ENCODE measurements around the gene DEDD2. TPM values are rescaled to one million over a fixed set of nuclear protein-coding genes. Genes with fewer than 3 reads are reported as not detected.

The DEDD2 gene
- total RNA-seq, 1 experiment from 2014 or later, result 34.4 TPM

DNA sequence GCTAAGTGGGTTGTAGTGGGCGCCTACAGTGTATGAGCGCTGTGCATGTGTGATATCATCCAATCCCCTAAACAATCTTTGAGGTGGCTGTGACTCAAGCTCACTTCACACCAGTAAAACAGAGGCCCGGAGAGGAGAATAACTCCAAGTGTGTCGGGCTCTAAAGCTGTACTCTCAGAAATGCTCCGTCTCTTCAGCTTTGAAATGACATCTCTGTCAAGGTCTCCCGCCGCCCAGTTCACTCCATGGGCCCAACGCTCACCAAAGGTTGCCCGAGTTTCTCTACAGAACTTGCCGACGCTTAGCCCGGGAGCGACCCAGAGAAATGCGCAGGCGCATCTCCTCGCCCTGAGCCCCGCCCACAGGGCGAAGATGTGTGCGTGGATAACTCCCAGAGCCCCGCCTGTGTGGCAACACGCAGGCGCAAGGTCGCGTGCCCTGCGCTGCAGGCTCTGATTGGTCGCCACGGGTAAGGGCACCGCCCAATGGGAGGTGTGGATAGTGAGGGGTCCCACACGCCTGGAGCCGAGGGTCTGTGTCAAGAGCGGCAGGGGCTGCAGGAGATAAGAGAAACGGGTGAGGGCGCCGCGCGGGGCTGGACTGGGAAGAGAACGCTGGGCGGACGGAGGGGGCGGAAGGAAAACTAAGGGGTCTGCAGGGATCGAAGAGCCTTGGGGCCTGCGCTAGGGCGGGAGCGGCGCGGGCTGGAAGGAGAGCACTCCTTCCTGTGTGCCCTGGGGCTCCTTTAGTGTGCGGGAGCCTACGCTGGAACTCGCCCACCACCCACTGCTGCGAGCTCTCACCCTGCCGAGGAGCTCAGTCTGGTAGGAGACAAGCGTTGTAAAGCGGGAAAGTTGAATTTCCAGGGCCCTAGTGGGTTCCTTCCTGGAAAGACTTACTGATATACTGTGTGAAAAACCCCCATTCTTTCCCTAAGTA, 2.6 kb upstream of the DEDD2 start, which contains the start of gene ZNF526:
TSS of gene ZNF526 (plus strand) at position 501 of the 939 bp plus-strand sequence. CDS start 4,092 bp downstream, outside the sequence.
- H3K9ac ChIP-seq (ENCODE audit: low read length), result peak within 1 kb of the TSS; percentile 92
- ChIA-PET POLR2A (ENCODE audit: unreplicated experiment) (no interaction called here), CTCF (no interaction called here)
- peak within 1 kb of the TSS; percentile 74 for H3K4me3 ChIP-seq (ENCODE audit: low read length)
- no peaks in the 10 kb centered on the region for H3K27me3 ChIP-seq (ENCODE audit: low read length)
- TF ChIP-seq, protein P1, sequence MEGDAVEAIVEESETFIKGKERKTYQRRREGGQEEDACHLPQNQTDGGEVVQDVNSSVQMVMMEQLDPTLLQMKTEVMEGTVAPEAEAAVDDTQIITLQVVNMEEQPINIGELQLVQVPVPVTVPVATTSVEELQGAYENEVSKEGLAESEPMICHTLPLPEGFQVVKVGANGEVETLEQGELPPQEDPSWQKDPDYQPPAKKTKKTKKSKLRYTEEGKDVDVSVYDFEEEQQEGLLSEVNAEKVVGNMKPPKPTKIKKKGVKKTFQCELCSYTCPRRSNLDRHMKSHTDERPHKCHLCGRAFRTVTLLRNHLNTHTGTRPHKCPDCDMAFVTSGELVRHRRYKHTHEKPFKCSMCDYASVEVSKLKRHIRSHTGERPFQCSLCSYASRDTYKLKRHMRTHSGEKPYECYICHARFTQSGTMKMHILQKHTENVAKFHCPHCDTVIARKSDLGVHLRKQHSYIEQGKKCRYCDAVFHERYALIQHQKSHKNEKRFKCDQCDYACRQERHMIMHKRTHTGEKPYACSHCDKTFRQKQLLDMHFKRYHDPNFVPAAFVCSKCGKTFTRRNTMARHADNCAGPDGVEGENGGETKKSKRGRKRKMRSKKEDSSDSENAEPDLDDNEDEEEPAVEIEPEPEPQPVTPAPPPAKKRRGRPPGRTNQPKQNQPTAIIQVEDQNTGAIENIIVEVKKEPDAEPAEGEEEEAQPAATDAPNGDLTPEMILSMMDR (conservative IDR thresholded peaks at IDR 0.05; ENCODE audit: low read depth, low read length), result no peak
- TF ChIP-seq EZH2 (IDR thresholded peaks at IDR 0.05; ENCODE audit: low read length, unreplicated experiment) (no peak), EZH2phosphoT487 (IDR thresholded peaks at IDR 0.05; ENCODE audit: borderline replicate concordance, low read length) (no peak)
- DNase-seq (peak; percentile 96), ATAC-seq (peak; percentile 75)
- peak within 1 kb of the TSS; percentile 83 for H3K4me2 ChIP-seq (ENCODE audit: low read length)
- H3K9me2 ChIP-seq (replicated peaks; ENCODE audit: low read length), result no peaks in the 10 kb centered on the region
- H4K20me1 ChIP-seq (ENCODE audit: low read length), result peaks cover 13% of the 10 kb centered on the region
- intact Hi-C loops (cut with micrococcal nuclease), result no loop called here
- H2AFZ ChIP-seq (ENCODE audit: low read length), result peak within 1 kb of the TSS; percentile 66
- no peaks in the 10 kb centered on the region for H3F3A ChIP-seq (ENCODE audit: low read length, unreplicated experiment)
- no peaks in the 10 kb centered on the region for H3K9me3 ChIP-seq (ENCODE audit: low read length)
- H3K36me3 ChIP-seq (ENCODE audit: low read depth, low read length), result no peaks in the 10 kb centered on the region; the same call in 1 of the 2 replicates
- H3K79me2 ChIP-seq (ENCODE audit: low read length), result peaks cover 59% of the 10 kb centered on the region
- TSS peak; percentile 87 for BruUV-seq (replicated peaks)
- H3K27ac ChIP-seq (ENCODE audit: low read length), result peak within 1 kb of the TSS; percentile 43
- peaks cover 22% of the 10 kb centered on the region for H3K4me1 ChIP-seq (ENCODE audit: insufficient read depth, low read length)

DNA sequence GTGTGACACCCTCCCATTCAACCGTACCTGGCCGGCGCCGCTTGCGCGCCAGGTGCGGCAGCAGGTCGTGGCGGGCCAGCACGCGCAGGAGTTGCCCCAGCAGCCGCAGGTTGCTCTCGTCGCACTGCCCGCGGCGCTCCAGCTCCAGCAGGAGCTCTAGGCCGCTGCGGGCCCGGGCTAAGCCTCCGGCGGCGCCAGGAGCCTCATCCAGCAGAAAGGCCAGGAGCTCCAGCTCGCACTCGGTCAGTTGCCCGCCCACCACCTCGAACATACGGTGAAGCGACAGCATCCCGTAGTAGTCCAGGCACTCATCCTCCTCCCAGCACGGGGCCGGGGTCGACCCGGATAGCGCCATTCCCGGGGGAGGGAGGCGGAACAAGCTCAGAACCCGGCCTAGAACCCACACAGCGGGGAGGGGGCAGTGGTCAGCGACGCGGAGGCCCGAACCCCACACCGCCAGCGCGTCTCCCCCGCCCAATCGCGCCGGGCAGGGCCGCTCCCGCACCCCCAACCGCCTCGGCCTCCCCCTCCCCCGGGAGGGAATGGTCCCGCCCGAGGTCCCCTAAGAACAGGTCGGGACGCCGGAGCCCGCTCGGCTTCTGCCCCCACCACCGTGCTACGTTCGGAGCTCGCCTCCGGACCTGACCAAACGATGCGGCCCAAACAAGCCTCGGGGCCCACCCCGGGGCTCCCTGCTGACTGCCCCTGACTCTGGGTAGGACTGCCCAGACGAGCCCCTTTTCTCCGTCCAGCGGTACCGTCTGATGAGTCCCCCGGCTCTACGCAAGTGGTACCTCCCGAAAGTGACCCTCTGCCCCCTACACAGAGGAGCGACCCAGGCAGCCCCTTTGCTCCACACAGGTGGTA, 591 bp downstream of the DEDD2 start:
- peak; percentile 15 for DNase-seq
- CTCF ChIA-PET, result no interaction called here

More for the DNA sequence above, 591 bp downstream of the DEDD2 start:
- Histone ChIP-seq H3K36me3 (ENCODE audit: low read depth, low read length) (peaks cover 10% of the 10 kb centered on the region; the same call in 1 of the 2 replicates), H3F3A (ENCODE audit: low read length, unreplicated experiment) (no peaks in the 10 kb centered on the region), H3K9ac (ENCODE audit: low read length) (peak overlapping the region; percentile 79), H3K4me2 (ENCODE audit: low read length) (peak overlapping the region; percentile 99), H3K27me3 (ENCODE audit: low read length) (no peaks in the 10 kb centered on the region), H2AFZ (ENCODE audit: low read length) (peak overlapping the region; percentile 61; the same call in 1 of the 2 replicates), H3K9me2 (replicated peaks; ENCODE audit: low read length) (no peaks in the 10 kb centered on the region), H3K9me3 (ENCODE audit: low read length) (no peaks in the 10 kb centered on the region), H4K20me1 (ENCODE audit: low read length) (peaks cover 13% of the 10 kb centered on the region), H3K4me3 (ENCODE audit: low read length) (peak overlapping the region; percentile 97), H3K79me2 (ENCODE audit: low read length) (peaks cover 77% of the 10 kb centered on the region), H3K4me1 (ENCODE audit: insufficient read depth, low read length) (peaks cover 27% of the 10 kb centered on the region), H3K27ac (ENCODE audit: low read length) (peak overlapping the region; percentile 47)
- intact Hi-C loops (cut with micrococcal nuclease), result loop anchor here (2.0 kb wide), 1 partner anchor 26 kb away; the partner anchor contains the start of gene GSK3A
- TF ChIP-seq, protein P1 (conservative IDR thresholded peaks at IDR 0.05; ENCODE audit: low read depth, low read length), result no peak
- TF ChIP-seq EZH2phosphoT487 (IDR thresholded peaks at IDR 0.05; ENCODE audit: borderline replicate concordance, low read length) (peak; percentile 75), EZH2 (IDR thresholded peaks at IDR 0.05; ENCODE audit: low read length, unreplicated experiment) (no peak)
- ATAC-seq, result peak; percentile 8
- POLR2A ChIA-PET (ENCODE audit: unreplicated experiment), result interaction anchor here (0.6 kb wide), 1 partner anchor 892 kb away, joined by 17 read pairs; no protein-coding TSS in a partner anchor
- BruUV-seq (replicated peaks), result no TSS peak
